Ascending aorta (tissue), 2 donors: ENCODE measurements around the gene EMP2. TPM values are rescaled to one million over a fixed set of nuclear protein-coding genes. Genes with fewer than 3 reads are reported as not detected.
A peak's percentile ranks its signal among the peaks of the same experiment; 100 is the strongest.
"Not testable (repeated sequence)": the region's sequence is repeated elsewhere in the genome, so short reads cannot be mapped to it uniquely, and the experiment has no call there.

Source experiments
- DNase-seq, 2 donors: peaks; one replicate each; pipeline ENCODE4 v3.0.0-alpha.2; 2019; ENCODE audit warnings: low spot score in 2 of 2
- H3K27ac ChIP-seq, 2 donors: fragments of 200-600 bp; sonication (generic); one replicate each; pipeline ENCODE4 v1.5.1; 2016 to 2017; ENCODE audit warnings: mild to moderate bottlenecking in 1 of 2
- H3K27me3 ChIP-seq: fragments of 200-600 bp; sonication (generic); one replicate; pipeline ENCODE4 v1.5.1; 2017
- H3K36me3 ChIP-seq, 2 donors: fragments of 200-600 bp; sonication (generic); one replicate each; pipeline ENCODE4 v1.5.1; 2016
- H3K4me1 ChIP-seq, 2 donors: fragments of 200-600 bp; sonication (generic); one replicate each; pipeline ENCODE4 v1.5.1; 2016 to 2017; ENCODE audit warnings: mild to moderate bottlenecking in 1 of 2
- H3K4me3 ChIP-seq, 2 donors: fragments of 200-600 bp; sonication (generic); one replicate each; pipeline ENCODE4 v1.5.1; 2016 to 2017; ENCODE audit warnings: mild to moderate bottlenecking in 1 of 2
- H3K9me3 ChIP-seq, 2 donors: fragments of 200-600 bp; sonication (generic); one replicate each; pipeline ENCODE4 v1.5.1; 2016
- intact Hi-C: fragments of 100-400 bp; cut with DNase I; formaldehyde crosslinking; loops from one replicate; pipeline ENCODE4 v1.15.1; 2023
- total RNA-seq: library from RNA; depleted of rRNA; stranded (reverse); fragments of >200 nt; gene quantifications from one replicate; pipeline ENCODE4 v1.1.0, GENCODE V29; 2016
- TF ChIP-seq, protein P1 (sequence below), 3 experiments: fragments of 200-600 bp in 2 of 3; fragments of 450-650 bp in 1 of 3; sonication (generic) in 2 of 3; IDR thresholded peaks; one replicate each; pipeline ENCODE4 v1.5.1; 2016 to 2019; ENCODE audit warnings: antibody characterized with exemption in 3 of 3, mild to moderate bottlenecking in 1 of 3, moderate library complexity in 1 of 3

EMP2 gene
- total RNA-seq, 1 donor from 2014 or later, result 49.2 TPM

DNA sequence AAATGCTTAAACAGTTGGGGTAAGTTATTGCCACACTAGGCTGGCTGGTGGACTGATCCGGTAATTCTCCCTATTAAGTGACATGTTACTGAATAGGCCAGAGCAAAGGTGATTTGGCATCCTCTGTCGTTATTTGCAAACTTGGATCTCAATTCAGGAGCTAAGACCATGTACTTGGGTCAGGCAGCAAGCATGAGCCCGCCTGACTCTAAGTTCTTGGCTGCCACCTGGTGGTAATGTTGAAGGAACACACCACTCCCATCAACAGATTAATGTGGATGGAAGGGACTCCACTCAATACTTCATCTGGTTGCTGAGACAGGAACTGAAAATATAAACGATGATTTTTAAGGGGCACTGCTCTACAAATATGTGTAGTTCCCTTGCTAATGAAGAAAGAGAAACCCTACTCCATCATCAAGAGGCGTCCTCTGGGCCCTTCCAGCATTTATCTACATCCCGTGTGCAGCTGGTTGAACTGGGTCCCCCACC is 70.8 kb downstream of the EMP2 start:
- H3K4me3 ChIP-seq, result no peak overlapping the region
- H3K27me3 ChIP-seq, result no peaks in the 10 kb centered on the region
- TF ChIP-seq, protein P1, sequence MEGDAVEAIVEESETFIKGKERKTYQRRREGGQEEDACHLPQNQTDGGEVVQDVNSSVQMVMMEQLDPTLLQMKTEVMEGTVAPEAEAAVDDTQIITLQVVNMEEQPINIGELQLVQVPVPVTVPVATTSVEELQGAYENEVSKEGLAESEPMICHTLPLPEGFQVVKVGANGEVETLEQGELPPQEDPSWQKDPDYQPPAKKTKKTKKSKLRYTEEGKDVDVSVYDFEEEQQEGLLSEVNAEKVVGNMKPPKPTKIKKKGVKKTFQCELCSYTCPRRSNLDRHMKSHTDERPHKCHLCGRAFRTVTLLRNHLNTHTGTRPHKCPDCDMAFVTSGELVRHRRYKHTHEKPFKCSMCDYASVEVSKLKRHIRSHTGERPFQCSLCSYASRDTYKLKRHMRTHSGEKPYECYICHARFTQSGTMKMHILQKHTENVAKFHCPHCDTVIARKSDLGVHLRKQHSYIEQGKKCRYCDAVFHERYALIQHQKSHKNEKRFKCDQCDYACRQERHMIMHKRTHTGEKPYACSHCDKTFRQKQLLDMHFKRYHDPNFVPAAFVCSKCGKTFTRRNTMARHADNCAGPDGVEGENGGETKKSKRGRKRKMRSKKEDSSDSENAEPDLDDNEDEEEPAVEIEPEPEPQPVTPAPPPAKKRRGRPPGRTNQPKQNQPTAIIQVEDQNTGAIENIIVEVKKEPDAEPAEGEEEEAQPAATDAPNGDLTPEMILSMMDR (IDR thresholded peaks at IDR 0.05), result peak; percentile 63 to 79 (median 72)
- no peak for DNase-seq
- H3K36me3 ChIP-seq, result peaks cover 0 to 8% of the 10 kb centered on the region in 2 donors
- H3K27ac ChIP-seq, result no peak overlapping the region
- H3K4me1 ChIP-seq, result peaks cover 4 to 6% of the 10 kb centered on the region in 2 donors
- intact Hi-C loops, result loop anchor here (1.0 to 5.0 kb wide), 2 partner anchors 192 to 252 kb away; no protein-coding TSS in a partner anchor
- no peaks in the 10 kb centered on the region for H3K9me3 ChIP-seq

DNA sequence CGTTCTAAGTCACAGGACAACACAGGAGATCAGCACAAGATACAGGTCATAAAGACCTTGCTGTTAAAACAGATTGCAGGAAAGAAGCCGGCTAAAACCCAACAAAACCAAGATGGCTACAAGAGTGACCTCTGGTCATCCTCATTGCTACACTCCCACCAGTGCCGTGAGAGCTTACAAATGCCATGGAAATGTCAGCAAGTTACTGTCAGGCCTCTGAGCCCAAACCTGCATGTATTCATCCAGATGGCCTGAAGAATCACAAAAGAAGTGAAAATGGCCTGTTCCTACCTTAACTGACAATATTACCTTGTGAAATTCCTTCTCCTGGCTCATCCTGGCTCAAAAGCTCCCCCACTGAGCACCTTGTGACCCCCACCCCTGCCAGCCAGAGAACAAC is 75.1 kb downstream of the EMP2 start:
- DNase-seq, H3K27me3 ChIP-seq, H3K27ac ChIP-seq, H3K9me3 ChIP-seq, H3K4me1 ChIP-seq, H3K36me3 ChIP-seq, H3K4me3 ChIP-seq: not testable (repeated sequence)
- intact Hi-C loops, result loop anchor here (5.0 kb wide), 1 partner anchor 188 kb away; no protein-coding TSS in a partner anchor

DNA sequence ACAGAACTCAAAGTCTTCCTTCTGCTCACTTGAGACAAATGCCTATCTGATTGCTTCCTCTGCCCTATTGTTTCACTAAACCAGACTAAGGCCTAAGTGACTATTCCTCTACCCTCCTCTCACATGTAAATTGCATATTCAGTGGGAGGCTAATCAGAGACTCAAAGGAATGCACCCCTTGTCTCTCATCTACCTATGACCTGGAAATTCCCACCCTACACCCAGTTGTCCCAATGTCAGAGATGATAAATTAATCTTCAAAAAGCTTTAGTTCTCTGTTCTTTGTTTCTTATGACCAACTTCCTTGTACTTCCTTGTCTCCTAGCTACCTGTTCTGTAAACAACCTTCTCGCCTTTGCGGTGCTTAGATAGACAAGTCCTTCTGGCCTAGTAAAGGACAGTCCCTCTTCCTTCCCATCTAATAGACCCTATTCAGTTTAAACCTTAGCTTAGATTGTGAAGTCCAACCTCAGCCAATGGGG is 76.0 kb downstream of the EMP2 start:
- intact Hi-C loops, result no loop called here

DNA sequence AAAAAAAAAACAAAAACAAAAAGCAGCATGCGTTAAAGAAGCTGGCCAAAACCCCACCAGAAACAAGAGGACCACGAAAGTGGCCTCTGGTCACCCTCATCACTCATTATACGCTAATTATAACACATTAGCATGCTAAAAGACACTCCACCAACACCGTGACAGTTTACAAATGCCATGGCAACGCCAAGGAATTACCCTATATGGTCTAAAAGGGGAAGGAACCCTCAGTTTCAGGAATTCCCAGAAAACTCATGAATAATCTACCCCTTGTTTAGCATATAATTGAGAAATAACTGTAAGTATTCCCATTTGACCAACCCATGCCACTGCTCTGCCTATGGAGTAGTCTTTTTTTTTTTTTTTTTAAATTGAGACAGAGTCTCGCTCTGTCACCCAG is 77.6 kb downstream of the EMP2 start:
- TF ChIP-seq, protein P1 (IDR thresholded peaks at IDR 0.05), result no peak
- intact Hi-C loops, result no loop called here
- Histone ChIP-seq H3K27me3 (no peaks in the 10 kb centered on the region), H3K4me1 (no peaks in the 10 kb centered on the region), H3K9me3 (no peaks in the 10 kb centered on the region), H3K36me3 (peaks cover 0 to 2% of the 10 kb centered on the region in 2 donors), H3K27ac (no peak overlapping the region), H3K4me3 (no peak overlapping the region)
- no peak for DNase-seq

More for the DNA sequence above, 76.0 kb downstream of the EMP2 start:
- H3K4me1 ChIP-seq, result no peaks in the 10 kb centered on the region
- no peaks in the 10 kb centered on the region for H3K9me3 ChIP-seq
- no peaks in the 10 kb centered on the region for H3K27me3 ChIP-seq
- TF ChIP-seq, protein P1 (IDR thresholded peaks at IDR 0.05), result no peak
- peaks cover 0 to 8% of the 10 kb centered on the region in 2 donors for H3K36me3 ChIP-seq
- H3K4me3 ChIP-seq, result no peak overlapping the region
- no peak overlapping the region for H3K27ac ChIP-seq
- DNase-seq, result no peak

DNA sequence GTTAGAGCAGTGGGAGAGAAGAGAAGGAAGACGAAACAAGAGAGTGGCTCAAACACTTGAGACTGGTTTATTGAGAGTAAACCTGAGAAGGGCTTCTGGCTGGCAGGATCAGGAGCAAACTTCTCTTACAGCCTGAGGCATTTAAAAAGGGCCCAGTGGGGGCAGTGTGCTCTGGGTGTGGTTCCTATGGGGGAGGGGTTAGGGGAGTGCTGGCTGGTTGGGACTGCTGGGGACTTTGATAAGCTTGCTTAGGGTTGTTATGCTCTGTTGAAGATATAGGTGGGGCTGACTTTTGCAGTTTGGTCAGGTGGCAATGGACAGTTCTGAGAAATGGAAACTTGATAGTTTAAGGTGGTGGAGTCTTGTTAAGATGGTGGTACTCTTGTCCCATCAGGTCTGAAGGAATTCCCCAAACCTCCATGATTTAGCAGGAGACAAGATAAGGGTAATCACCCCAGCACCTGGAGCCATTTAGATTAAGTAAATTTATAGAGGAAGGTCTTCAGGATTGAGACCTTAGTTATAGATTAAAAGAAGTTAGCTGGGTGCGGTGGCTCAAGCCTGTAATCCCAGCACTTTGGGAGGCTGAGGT is 79.3 kb downstream of the EMP2 start:
- Histone ChIP-seq H3K4me1 (no peaks in the 10 kb centered on the region), H3K27ac (no peak overlapping the region), H3K36me3 (peaks cover 0 to 3% of the 10 kb centered on the region in 2 donors), H3K4me3 (no peak overlapping the region), H3K9me3 (no peaks in the 10 kb centered on the region), H3K27me3 (no peaks in the 10 kb centered on the region)
- no peak for DNase-seq
- intact Hi-C loops, result no loop called here
- TF ChIP-seq, protein P1 (IDR thresholded peaks at IDR 0.05), result no peak

DNA sequence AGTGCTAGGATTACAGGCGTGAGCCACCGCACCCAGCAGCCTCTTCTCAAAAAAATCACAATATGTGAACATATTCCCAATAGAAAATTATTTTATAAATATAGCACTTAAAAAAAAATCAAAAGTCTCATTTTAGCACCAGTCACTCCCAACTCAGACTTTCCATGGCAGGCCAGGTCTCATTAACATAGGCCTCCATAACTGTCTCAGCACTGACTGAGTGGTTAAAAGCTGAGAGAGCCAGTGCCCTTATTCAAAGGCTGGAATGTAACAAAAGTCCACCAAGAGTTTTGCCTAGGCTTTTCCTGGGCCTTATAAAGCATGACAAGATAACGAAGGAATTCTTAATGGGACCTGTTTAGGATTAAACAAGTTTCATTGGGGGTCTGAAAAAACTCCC is 79.8 kb downstream of the EMP2 start:
- TF ChIP-seq, protein P1 (IDR thresholded peaks at IDR 0.05), result no peak
- Histone ChIP-seq H3K36me3 (peaks cover 0 to 3% of the 10 kb centered on the region in 2 donors), H3K4me3 (no peak overlapping the region), H3K9me3 (peaks cover 0 to 2% of the 10 kb centered on the region in 2 donors), H3K27ac (no peak overlapping the region), H3K4me1 (no peaks in the 10 kb centered on the region), H3K27me3 (no peaks in the 10 kb centered on the region)
- intact Hi-C loops, result no loop called here
- no peak for DNase-seq
